Esophagus muscularis mucosa (tissue), 4 donors: Measurements from ENCODE around the gene CPSF4. TPM values are rescaled to one million over a fixed set of nuclear protein-coding genes. Genes with fewer than 3 reads are reported as not detected.

Experiments
- DNase-seq: peaks from one replicate; pipeline ENCODE4 v3.0.0-alpha.2; 2017; ENCODE audit errors: extremely low spot score
- H3K27ac ChIP-seq, 4 donors: fragments of 200-600 bp; sonication (generic); replicated peaks in 1 of 4; 1 replicate in 3 of 4; 2 replicates in 1 of 4; pipeline ENCODE4 v1.5.1; 2016 to 2019; ENCODE audit warnings: mild to moderate bottlenecking in 1 of 4
- H3K27me3 ChIP-seq, 4 donors: fragments of 200-600 bp; sonication (generic); one replicate each; pipeline versions ENCODE4 v1.5.1 to v1.6.0; 2016 to 2019
- H3K36me3 ChIP-seq, 4 donors: fragments of 200-600 bp; sonication (generic); one replicate each; pipeline ENCODE4 v1.5.1; 2016 to 2019
- H3K4me1 ChIP-seq, 4 donors: fragments of 200-600 bp; sonication (generic); one replicate each; pipeline ENCODE4 v1.5.1; 2016 to 2019
- H3K4me3 ChIP-seq, 4 donors: fragments of 200-600 bp; sonication (generic); 1 replicate in 2 of 4; 2 replicates in 2 of 4; pipeline ENCODE4 v1.5.1; 2016 to 2019; ENCODE audit warnings: mild to moderate bottlenecking in 4 of 4, moderate library complexity in 1 of 4
- H3K9me3 ChIP-seq, 4 donors: fragments of 200-600 bp; sonication (generic); 1 replicate in 3 of 4; 2 replicates in 1 of 4; pipeline ENCODE4 v1.5.1; 2016 to 2019
- CTCF ChIP-seq, 3 experiments: fragments of 200-600 bp in 2 of 3; fragments of 450-650 bp in 1 of 3; sonication (generic) in 2 of 3; IDR thresholded peaks; one replicate each; pipeline ENCODE4 v1.5.1; 2017 to 2019; ENCODE audit warnings: antibody characterized with exemption in 3 of 3, mild to moderate bottlenecking in 2 of 3, moderate library complexity in 1 of 3
- EP300 ChIP-seq: sonication (generic); formaldehyde crosslinking; IDR thresholded peaks from one replicate; pipeline ENCODE4 v1.6.1; 2017; ENCODE audit warnings: antibody characterized with exemption
- POLR2A ChIP-seq: fragments of 450-650 bp; IDR thresholded peaks from one replicate; pipeline ENCODE4 v1.6.1; 2017; ENCODE audit warnings: antibody characterized with exemption, moderate library complexity, mild to moderate bottlenecking, low read depth
- POLR2AphosphoS5 ChIP-seq, 2 donors: sonication (generic); formaldehyde crosslinking; IDR thresholded peaks; one replicate each; pipeline ENCODE4 v1.6.1; 2017; ENCODE audit warnings: antibody characterized with exemption in 2 of 2
- WGBS: methylation state at CpG from one replicate; pipeline ENCODE4 v1.1.5; 2018; 5-methylcytosine and 5-hydroxymethylcytosine counted together
- intact Hi-C: fragments of 100-400 bp; cut with DNase I; formaldehyde crosslinking; loops from one replicate; pipeline ENCODE4 v1.15.1; 2023
- total RNA-seq, 4 donors: library from RNA; depleted of rRNA; stranded (reverse); fragments of >200 nt; gene quantifications; one replicate each; pipeline versions ENCODE4 v1.1.0 to v1.2.1, GENCODE V29; 2016

Gene CPSF4
- total RNA-seq, 4 donors from 2014 or later = 19.1 to 25.3 (median 20.8) TPM

GRCh38 chr7:99420213-99420612 lies 18.5 kb upstream of the CPSF4 start:
- WGBS = 79% methylated on average over 3 of the region's 5 CpGs
- no peaks in the 10 kb centered on the region for H3K9me3 ChIP-seq
- no peak overlapping the region for H3K27ac ChIP-seq
- intact Hi-C loops = no loop called here
- peaks cover 0 to 7% (median 2%) of the 10 kb centered on the region in 4 donors for H3K4me1 ChIP-seq
- H3K36me3 ChIP-seq = peaks cover 66 to 97% (median 89%) of the 10 kb centered on the region in 4 donors
- no peaks in the 10 kb centered on the region for H3K27me3 ChIP-seq
- no peak overlapping the region for H3K4me3 ChIP-seq
- TF ChIP-seq CTCF (IDR thresholded peaks at IDR 0.05) (no peak), POLR2AphosphoS5 (IDR thresholded peaks at IDR 0.05) (no peak), EP300 (no peak), POLR2A (no peak)
- DNase-seq = no peak

- peaks cover 67 to 97% (median 89%) of the 10 kb centered on the region in 4 donors for H3K36me3 ChIP-seq
- no peaks in the 10 kb centered on the region for H3K4me1 ChIP-seq
- TF ChIP-seq POLR2A (no peak), POLR2AphosphoS5 (IDR thresholded peaks at IDR 0.05) (no peak), EP300 (no peak)
- DNase-seq = no peak
- intact Hi-C loops = no loop called here
- WGBS = 91% methylated on average over 7 of the region's 7 CpGs
- H3K27ac ChIP-seq = no peak overlapping the region
- no peak overlapping the region for H3K4me3 ChIP-seq
- H3K27me3 ChIP-seq = no peaks in the 10 kb centered on the region
- no peaks in the 10 kb centered on the region for H3K9me3 ChIP-seq
Observed at GRCh38 chr7:99420986-99421385, 17.8 kb upstream of the CPSF4 start.

- Histone ChIP-seq H3K9me3 (no peaks in the 10 kb centered on the region), H3K4me3 (no peak overlapping the region), H3K4me1 (no peaks in the 10 kb centered on the region), H3K36me3 (peaks cover 55 to 94% (median 78%) of the 10 kb centered on the region in 4 donors), H3K27me3 (no peaks in the 10 kb centered on the region), H3K27ac (no peak overlapping the region)
- WGBS = 94% methylated on average over 11 of the region's 11 CpGs
- TF ChIP-seq POLR2AphosphoS5 (IDR thresholded peaks at IDR 0.05) (no peak), POLR2A (no peak), CTCF (IDR thresholded peaks at IDR 0.05) (no peak), EP300 (no peak)
- DNase-seq = no peak
- intact Hi-C loops = no loop called here
Observed at GRCh38 chr7:99422186-99422585, 16.6 kb upstream of the CPSF4 start.

GRCh38 chr7:99422625-99423024 lies 16.1 kb upstream of the CPSF4 start:
- Histone ChIP-seq H3K4me3 (no peak overlapping the region), H3K27ac (no peak overlapping the region), H3K36me3 (peaks cover 51 to 91% (median 74%) of the 10 kb centered on the region in 4 donors), H3K27me3 (no peaks in the 10 kb centered on the region), H3K4me1 (no peaks in the 10 kb centered on the region), H3K9me3 (no peaks in the 10 kb centered on the region)
- no peak for DNase-seq
- intact Hi-C loops = no loop called here
- 77% methylated on average over 5 of the region's 5 CpGs for WGBS
- TF ChIP-seq POLR2A = no peak
- no peak for TF ChIP-seq CTCF (IDR thresholded peaks at IDR 0.05)
- TF ChIP-seq POLR2AphosphoS5 (IDR thresholded peaks at IDR 0.05) = no peak
- no peak for TF ChIP-seq EP300

GRCh38 chr7:99424932-99425730 lies 13.6 kb upstream of the CPSF4 start:
- intact Hi-C loops = no loop called here
- Histone ChIP-seq H3K27me3 (no peaks in the 10 kb centered on the region), H3K9me3 (no peaks in the 10 kb centered on the region), H3K27ac (no peak overlapping the region), H3K4me1 (no peaks in the 10 kb centered on the region), H3K4me3 (no peak overlapping the region), H3K36me3 (peaks cover 35 to 90% (median 70%) of the 10 kb centered on the region in 4 donors)
- 95% methylated on average over 16 of the region's 24 CpGs for WGBS
- no peak for TF ChIP-seq EP300
- DNase-seq = no peak
